ENCODE data around the gene NMUR2. TPM values are rescaled to one million over a fixed set of nuclear protein-coding genes. Genes with fewer than 3 reads are reported as not detected.

NMUR2 gene
- total and polyA plus RNA-seq, 2 of the 8 experiments (the other 6 are each of a cell fraction or from before 2014, with no cell fraction given) = 0.11 TPM; not detected in 1

DNA sequence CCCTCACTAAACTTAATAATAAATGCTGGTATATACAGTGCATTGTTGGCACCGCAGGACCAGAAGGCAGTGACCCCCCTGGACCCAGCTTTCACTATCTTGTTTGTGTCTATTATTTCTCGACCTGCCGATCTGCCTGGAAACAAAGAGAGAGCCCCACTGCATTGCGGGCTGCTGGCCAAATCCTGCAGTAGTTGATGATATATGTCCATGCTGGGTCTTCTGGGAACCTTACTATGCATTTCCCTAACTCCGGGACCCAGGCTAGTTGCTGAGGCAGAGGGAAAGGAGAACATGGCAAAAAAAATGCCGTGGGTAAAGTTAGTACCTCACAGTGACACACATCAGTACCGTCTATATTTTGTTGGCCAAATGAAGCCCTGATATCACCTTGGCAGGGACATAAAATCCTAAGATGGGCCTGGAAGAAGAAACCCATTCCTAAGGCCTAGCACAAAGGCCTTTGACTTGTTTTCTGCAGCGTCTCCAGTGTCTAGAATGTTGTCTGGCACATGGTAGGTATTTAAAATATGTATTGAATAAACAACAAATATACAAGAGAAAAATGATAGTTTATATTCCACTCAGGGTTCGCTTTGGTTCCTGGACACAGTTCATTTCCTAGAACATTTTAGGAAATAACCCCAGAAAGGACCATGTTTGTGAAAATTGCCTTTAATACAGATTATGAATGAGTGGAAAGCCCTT lies 46.1 kb downstream of the NMUR2 start (continued):
- TF ChIP-seq, protein P1, sequence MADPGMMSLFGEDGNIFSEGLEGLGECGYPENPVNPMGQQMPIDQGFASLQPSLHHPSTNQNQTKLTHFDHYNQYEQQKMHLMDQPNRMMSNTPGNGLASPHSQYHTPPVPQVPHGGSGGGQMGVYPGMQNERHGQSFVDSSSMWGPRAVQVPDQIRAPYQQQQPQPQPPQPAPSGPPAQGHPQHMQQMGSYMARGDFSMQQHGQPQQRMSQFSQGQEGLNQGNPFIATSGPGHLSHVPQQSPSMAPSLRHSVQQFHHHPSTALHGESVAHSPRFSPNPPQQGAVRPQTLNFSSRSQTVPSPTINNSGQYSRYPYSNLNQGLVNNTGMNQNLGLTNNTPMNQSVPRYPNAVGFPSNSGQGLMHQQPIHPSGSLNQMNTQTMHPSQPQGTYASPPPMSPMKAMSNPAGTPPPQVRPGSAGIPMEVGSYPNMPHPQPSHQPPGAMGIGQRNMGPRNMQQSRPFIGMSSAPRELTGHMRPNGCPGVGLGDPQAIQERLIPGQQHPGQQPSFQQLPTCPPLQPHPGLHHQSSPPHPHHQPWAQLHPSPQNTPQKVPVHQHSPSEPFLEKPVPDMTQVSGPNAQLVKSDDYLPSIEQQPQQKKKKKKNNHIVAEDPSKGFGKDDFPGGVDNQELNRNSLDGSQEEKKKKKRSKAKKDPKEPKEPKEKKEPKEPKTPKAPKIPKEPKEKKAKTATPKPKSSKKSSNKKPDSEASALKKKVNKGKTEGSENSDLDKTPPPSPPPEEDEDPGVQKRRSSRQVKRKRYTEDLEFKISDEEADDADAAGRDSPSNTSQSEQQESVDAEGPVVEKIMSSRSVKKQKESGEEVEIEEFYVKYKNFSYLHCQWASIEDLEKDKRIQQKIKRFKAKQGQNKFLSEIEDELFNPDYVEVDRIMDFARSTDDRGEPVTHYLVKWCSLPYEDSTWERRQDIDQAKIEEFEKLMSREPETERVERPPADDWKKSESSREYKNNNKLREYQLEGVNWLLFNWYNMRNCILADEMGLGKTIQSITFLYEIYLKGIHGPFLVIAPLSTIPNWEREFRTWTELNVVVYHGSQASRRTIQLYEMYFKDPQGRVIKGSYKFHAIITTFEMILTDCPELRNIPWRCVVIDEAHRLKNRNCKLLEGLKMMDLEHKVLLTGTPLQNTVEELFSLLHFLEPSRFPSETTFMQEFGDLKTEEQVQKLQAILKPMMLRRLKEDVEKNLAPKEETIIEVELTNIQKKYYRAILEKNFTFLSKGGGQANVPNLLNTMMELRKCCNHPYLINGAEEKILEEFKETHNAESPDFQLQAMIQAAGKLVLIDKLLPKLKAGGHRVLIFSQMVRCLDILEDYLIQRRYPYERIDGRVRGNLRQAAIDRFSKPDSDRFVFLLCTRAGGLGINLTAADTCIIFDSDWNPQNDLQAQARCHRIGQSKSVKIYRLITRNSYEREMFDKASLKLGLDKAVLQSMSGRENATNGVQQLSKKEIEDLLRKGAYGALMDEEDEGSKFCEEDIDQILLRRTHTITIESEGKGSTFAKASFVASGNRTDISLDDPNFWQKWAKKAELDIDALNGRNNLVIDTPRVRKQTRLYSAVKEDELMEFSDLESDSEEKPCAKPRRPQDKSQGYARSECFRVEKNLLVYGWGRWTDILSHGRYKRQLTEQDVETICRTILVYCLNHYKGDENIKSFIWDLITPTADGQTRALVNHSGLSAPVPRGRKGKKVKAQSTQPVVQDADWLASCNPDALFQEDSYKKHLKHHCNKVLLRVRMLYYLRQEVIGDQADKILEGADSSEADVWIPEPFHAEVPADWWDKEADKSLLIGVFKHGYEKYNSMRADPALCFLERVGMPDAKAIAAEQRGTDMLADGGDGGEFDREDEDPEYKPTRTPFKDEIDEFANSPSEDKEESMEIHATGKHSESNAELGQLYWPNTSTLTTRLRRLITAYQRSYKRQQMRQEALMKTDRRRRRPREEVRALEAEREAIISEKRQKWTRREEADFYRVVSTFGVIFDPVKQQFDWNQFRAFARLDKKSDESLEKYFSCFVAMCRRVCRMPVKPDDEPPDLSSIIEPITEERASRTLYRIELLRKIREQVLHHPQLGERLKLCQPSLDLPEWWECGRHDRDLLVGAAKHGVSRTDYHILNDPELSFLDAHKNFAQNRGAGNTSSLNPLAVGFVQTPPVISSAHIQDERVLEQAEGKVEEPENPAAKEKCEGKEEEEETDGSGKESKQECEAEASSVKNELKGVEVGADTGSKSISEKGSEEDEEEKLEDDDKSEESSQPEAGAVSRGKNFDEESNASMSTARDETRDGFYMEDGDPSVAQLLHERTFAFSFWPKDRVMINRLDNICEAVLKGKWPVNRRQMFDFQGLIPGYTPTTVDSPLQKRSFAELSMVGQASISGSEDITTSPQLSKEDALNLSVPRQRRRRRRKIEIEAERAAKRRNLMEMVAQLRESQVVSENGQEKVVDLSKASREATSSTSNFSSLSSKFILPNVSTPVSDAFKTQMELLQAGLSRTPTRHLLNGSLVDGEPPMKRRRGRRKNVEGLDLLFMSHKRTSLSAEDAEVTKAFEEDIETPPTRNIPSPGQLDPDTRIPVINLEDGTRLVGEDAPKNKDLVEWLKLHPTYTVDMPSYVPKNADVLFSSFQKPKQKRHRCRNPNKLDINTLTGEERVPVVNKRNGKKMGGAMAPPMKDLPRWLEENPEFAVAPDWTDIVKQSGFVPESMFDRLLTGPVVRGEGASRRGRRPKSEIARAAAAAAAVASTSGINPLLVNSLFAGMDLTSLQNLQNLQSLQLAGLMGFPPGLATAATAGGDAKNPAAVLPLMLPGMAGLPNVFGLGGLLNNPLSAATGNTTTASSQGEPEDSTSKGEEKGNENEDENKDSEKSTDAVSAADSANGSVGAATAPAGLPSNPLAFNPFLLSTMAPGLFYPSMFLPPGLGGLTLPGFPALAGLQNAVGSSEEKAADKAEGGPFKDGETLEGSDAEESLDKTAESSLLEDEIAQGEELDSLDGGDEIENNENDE (IDR thresholded peaks at IDR 0.05; ENCODE audit: insufficient replicate concordance, low read length) = no peak
- TF ChIP-seq KDM4A (IDR thresholded peaks at IDR 0.05; ENCODE audit: low read depth, low read length, severe bottlenecking) (no peak), NRF1 (IDR thresholded peaks at IDR 0.05; ENCODE audit: low read depth, low read length) (no peak), YY1 (IDR thresholded peaks at IDR 0.05; ENCODE audit: low read depth, low read length) (no peak), RFX5 (IDR thresholded peaks at IDR 0.05; ENCODE audit: borderline replicate concordance, low read depth, low read length) (no peak), TEAD4 (IDR thresholded peaks at IDR 0.05; ENCODE audit: low read depth, low read length) (no peak), JUN (IDR thresholded peaks at IDR 0.05; ENCODE audit: low read depth, low read length) (no peak), POLR2AphosphoS5 (IDR thresholded peaks at IDR 0.05; ENCODE audit: low read depth, low read length) (no peak), KDM1A (IDR thresholded peaks at IDR 0.05; ENCODE audit: borderline replicate concordance, low read length) (no peak)
- TF ChIP-seq, protein P2, sequence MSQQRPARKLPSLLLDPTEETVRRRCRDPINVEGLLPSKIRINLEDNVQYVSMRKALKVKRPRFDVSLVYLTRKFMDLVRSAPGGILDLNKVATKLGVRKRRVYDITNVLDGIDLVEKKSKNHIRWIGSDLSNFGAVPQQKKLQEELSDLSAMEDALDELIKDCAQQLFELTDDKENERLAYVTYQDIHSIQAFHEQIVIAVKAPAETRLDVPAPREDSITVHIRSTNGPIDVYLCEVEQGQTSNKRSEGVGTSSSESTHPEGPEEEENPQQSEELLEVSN (IDR thresholded peaks at IDR 0.05) = no peak

All from H1 (cell line).